Activated naive CD4-positive, alpha-beta T cell treated with anti-CD3 and anti-CD28 coated beads, Interleukin-2, amount 50 U/mL, for 24 hours (primary cell): ENCODE measurements around the gene CACNA1I.
A peak's percentile ranks its signal among the peaks of the same experiment; 100 is the strongest.

Experiments used
- H3K27ac Mint-ChIP-seq: one replicate; pipeline ENCODE4 v1.8.0; 2021; ENCODE audit warnings: mild to moderate bottlenecking, mixed read lengths
- H3K27me3 Mint-ChIP-seq: one replicate; pipeline ENCODE4 v1.8.0; 2021; ENCODE audit warnings: mixed read lengths
- H3K36me3 Mint-ChIP-seq: one replicate; pipeline ENCODE4 v1.8.0; 2021; ENCODE audit warnings: mixed read lengths
- H3K4me1 Mint-ChIP-seq: one replicate; pipeline ENCODE4 v1.8.0; 2021; ENCODE audit warnings: mixed read lengths
- H3K4me3 Mint-ChIP-seq: one replicate; pipeline ENCODE4 v1.8.0; 2021; ENCODE audit warnings: mild to moderate bottlenecking, mixed read lengths
- H3K9me3 Mint-ChIP-seq: one replicate; pipeline ENCODE4 v1.8.0; 2021; ENCODE audit warnings: mixed read lengths

CACNA1I gene

GRCh38 chr22:39705386-39705785 is 134.8 kb downstream of the CACNA1I start:
- no peak overlapping the region for H3K4me3 Mint-ChIP-seq
- H3K27me3 Mint-ChIP-seq, result no peaks in the 10 kb centered on the region
- H3K36me3 Mint-ChIP-seq, result no peaks in the 10 kb centered on the region

GRCh38 chr22:39706376-39707140 is 136.0 kb downstream of the CACNA1I start:
- no peaks in the 10 kb centered on the region for H3K9me3 Mint-ChIP-seq
- H3K4me3 Mint-ChIP-seq, result no peak overlapping the region
- H3K4me1 Mint-ChIP-seq, result no peaks in the 10 kb centered on the region
- H3K36me3 Mint-ChIP-seq, result no peaks in the 10 kb centered on the region
- no peak overlapping the region for H3K27ac Mint-ChIP-seq
- H3K27me3 Mint-ChIP-seq, result no peaks in the 10 kb centered on the region

More at GRCh38 chr22:39705386-39705785, 134.8 kb downstream of the CACNA1I start:
- H3K9me3 Mint-ChIP-seq, result no peaks in the 10 kb centered on the region
- H3K27ac Mint-ChIP-seq, result no peak overlapping the region
- H3K4me1 Mint-ChIP-seq, result no peaks in the 10 kb centered on the region

- H3K4me1 Mint-ChIP-seq, result no peaks in the 10 kb centered on the region
- no peak overlapping the region for H3K27ac Mint-ChIP-seq
- H3K9me3 Mint-ChIP-seq, result no peaks in the 10 kb centered on the region
- no peak overlapping the region for H3K4me3 Mint-ChIP-seq
- no peaks in the 10 kb centered on the region for H3K36me3 Mint-ChIP-seq
- H3K27me3 Mint-ChIP-seq, result no peaks in the 10 kb centered on the region
Measured at GRCh38 chr22:39707351-39707750, 136.8 kb downstream of the CACNA1I start.

- Mint-ChIP-seq H3K4me1 (no peaks in the 10 kb centered on the region), H3K9me3 (no peaks in the 10 kb centered on the region), H3K27ac (no peak overlapping the region), H3K36me3 (no peaks in the 10 kb centered on the region), H3K4me3 (no peak overlapping the region), H3K27me3 (no peaks in the 10 kb centered on the region)
Measured at GRCh38 chr22:39707816-39708215, 137.3 kb downstream of the CACNA1I start.

GRCh38 chr22:39710380-39711150 is 140.0 kb downstream of the CACNA1I start:
- H3K36me3 Mint-ChIP-seq, result no peaks in the 10 kb centered on the region
- H3K27ac Mint-ChIP-seq, result no peak overlapping the region
- no peaks in the 10 kb centered on the region for H3K27me3 Mint-ChIP-seq
- H3K4me1 Mint-ChIP-seq, result no peaks in the 10 kb centered on the region
- no peak overlapping the region for H3K4me3 Mint-ChIP-seq
- H3K9me3 Mint-ChIP-seq, result no peaks in the 10 kb centered on the region

GRCh38 chr22:39712081-39712480 is 141.5 kb downstream of the CACNA1I start:
- H3K9me3 Mint-ChIP-seq, result no peaks in the 10 kb centered on the region
- no peak overlapping the region for H3K27ac Mint-ChIP-seq

GRCh38 chr22:39712751-39713525 is 142.4 kb downstream of the CACNA1I start:
- Mint-ChIP-seq H3K9me3 (no peaks in the 10 kb centered on the region), H3K36me3 (no peaks in the 10 kb centered on the region), H3K4me3 (no peak overlapping the region), H3K27ac (peak overlapping the region; percentile 68), H3K4me1 (no peaks in the 10 kb centered on the region), H3K27me3 (no peaks in the 10 kb centered on the region)

More at GRCh38 chr22:39712081-39712480, 141.5 kb downstream of the CACNA1I start:
- no peaks in the 10 kb centered on the region for H3K27me3 Mint-ChIP-seq
- H3K36me3 Mint-ChIP-seq, result no peaks in the 10 kb centered on the region
- no peaks in the 10 kb centered on the region for H3K4me1 Mint-ChIP-seq
- H3K4me3 Mint-ChIP-seq, result no peak overlapping the region

- H3K27me3 Mint-ChIP-seq, result no peaks in the 10 kb centered on the region
- H3K9me3 Mint-ChIP-seq, result no peaks in the 10 kb centered on the region
- H3K36me3 Mint-ChIP-seq, result no peaks in the 10 kb centered on the region
- H3K27ac Mint-ChIP-seq, result no peak overlapping the region
- H3K4me3 Mint-ChIP-seq, result no peak overlapping the region
- H3K4me1 Mint-ChIP-seq, result no peaks in the 10 kb centered on the region
Measured at GRCh38 chr22:39713799-39714290, 143.3 kb downstream of the CACNA1I start.

- no peak overlapping the region for H3K4me3 Mint-ChIP-seq
- no peaks in the 10 kb centered on the region for H3K36me3 Mint-ChIP-seq
- no peaks in the 10 kb centered on the region for H3K9me3 Mint-ChIP-seq
- no peaks in the 10 kb centered on the region for H3K27me3 Mint-ChIP-seq
- H3K27ac Mint-ChIP-seq, result no peak overlapping the region
- no peaks in the 10 kb centered on the region for H3K4me1 Mint-ChIP-seq
Measured at GRCh38 chr22:39714321-39714720, 143.8 kb downstream of the CACNA1I start.

- no peaks in the 10 kb centered on the region for H3K27me3 Mint-ChIP-seq
- H3K27ac Mint-ChIP-seq, result no peak overlapping the region
- H3K4me1 Mint-ChIP-seq, result no peaks in the 10 kb centered on the region
- H3K36me3 Mint-ChIP-seq, result no peaks in the 10 kb centered on the region
- H3K9me3 Mint-ChIP-seq, result no peaks in the 10 kb centered on the region
- H3K4me3 Mint-ChIP-seq, result no peak overlapping the region
Measured at GRCh38 chr22:39715778-39716495, 145.4 kb downstream of the CACNA1I start.

- Mint-ChIP-seq H3K36me3 (no peaks in the 10 kb centered on the region), H3K9me3 (no peaks in the 10 kb centered on the region), H3K4me3 (no peak overlapping the region), H3K27me3 (no peaks in the 10 kb centered on the region), H3K27ac (no peak overlapping the region), H3K4me1 (no peaks in the 10 kb centered on the region)
Measured at GRCh38 chr22:39716534-39716933, 146.0 kb downstream of the CACNA1I start.

- no peak overlapping the region for H3K27ac Mint-ChIP-seq
- H3K4me1 Mint-ChIP-seq, result no peaks in the 10 kb centered on the region
- H3K27me3 Mint-ChIP-seq, result no peaks in the 10 kb centered on the region
- no peak overlapping the region for H3K4me3 Mint-ChIP-seq
- no peaks in the 10 kb centered on the region for H3K9me3 Mint-ChIP-seq
- H3K36me3 Mint-ChIP-seq, result no peaks in the 10 kb centered on the region
Measured at GRCh38 chr22:39717099-39717498, 146.5 kb downstream of the CACNA1I start.

GRCh38 chr22:39718206-39718605 is 147.7 kb downstream of the CACNA1I start:
- no peaks in the 10 kb centered on the region for H3K27me3 Mint-ChIP-seq
- H3K27ac Mint-ChIP-seq, result no peak overlapping the region
- H3K9me3 Mint-ChIP-seq, result no peaks in the 10 kb centered on the region
- no peak overlapping the region for H3K4me3 Mint-ChIP-seq
- H3K36me3 Mint-ChIP-seq, result no peaks in the 10 kb centered on the region
- peaks cover 3% of the 10 kb centered on the region for H3K4me1 Mint-ChIP-seq

- Mint-ChIP-seq H3K4me3 (no peak overlapping the region), H3K27ac (peak overlapping the region; percentile 46), H3K4me1 (peaks cover 3% of the 10 kb centered on the region), H3K9me3 (no peaks in the 10 kb centered on the region), H3K27me3 (no peaks in the 10 kb centered on the region), H3K36me3 (no peaks in the 10 kb centered on the region)
Measured at GRCh38 chr22:39718921-39719475, 148.4 kb downstream of the CACNA1I start.
